ENCODE data around the gene CCNJL. TPM values are rescaled to one million over a fixed set of nuclear protein-coding genes. Genes with fewer than 3 reads are reported as not detected.

The CCNJL gene
- polyA plus RNA-seq, 2 of the 4 experiments (the other 2 are of a cell fraction), result 7.4 to 16.2 TPM

DNA sequence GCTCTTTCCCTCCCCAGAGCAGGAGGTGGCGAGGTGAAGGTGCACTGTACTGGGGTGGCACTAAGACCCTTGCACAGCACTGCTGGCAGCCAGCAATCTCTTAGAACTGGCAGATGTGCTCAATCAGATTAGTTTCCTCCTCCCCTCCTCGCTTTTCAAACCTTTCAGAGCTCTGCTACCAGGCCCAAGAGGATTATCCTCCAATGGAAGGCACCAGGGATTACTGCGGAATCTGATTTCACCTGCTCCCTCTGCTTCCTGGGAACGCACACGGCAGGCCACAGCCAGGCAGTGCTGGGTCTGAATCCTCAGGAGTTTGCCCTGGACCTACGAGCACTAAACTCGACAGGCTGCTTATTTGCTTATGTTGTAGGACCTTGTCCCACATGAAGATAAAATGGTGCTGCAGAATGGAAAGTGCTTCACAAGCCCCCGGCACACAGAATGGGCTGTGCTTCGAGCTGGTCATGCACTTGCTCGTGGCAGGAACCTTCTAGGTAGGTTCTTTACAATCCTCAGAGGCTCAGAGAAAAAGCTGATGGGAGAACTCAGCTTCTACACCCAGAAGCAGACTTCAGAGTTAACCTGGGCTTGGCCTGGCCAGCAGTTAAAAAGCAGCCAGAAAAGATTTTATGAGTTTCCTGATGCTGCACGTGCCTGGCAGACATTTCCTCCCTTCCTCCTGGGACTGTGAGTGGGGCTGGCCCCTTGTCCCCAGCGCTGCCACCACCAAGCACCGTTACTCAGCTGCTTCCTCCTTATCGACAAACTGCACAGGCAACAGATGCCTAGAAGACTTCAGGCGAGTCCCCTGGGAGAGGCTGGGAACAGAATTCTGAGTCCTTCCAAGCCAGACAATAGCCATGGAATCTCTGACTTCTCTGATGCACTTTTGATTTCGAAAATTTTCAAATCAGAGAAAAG lies 50.0 kb downstream of the CCNJL start:
- H3K4me3 ChIP-seq, result no peak overlapping the region
- FAIRE-seq, result no peak
- H3K4me2 ChIP-seq, result no peak overlapping the region
- CTCF ChIA-PET, result interaction anchor here (1.2 to 1.8 kb wide), 4 partner anchors 8 to 83 kb away, joined by 3 to 8 read pairs (median 4); no protein-coding TSS in a partner anchor
- H3K9me3 ChIP-seq, result no peaks in the 10 kb centered on the region
- WGBS (ENCODE audit: missing lambda C conversion rate), result 87% methylated on average over 16 of the region's 16 CpGs
- no peak for TF ChIP-seq BHLHE40 (IDR thresholded peaks at IDR 0.05; ENCODE audit: low read depth, low read length)
- TF ChIP-seq REST (IDR thresholded peaks at IDR 0.05), result no peak
- no peak for TF ChIP-seq ZNF302 (CRISPR knock-in tag; IDR thresholded peaks at IDR 0.05)
- TF ChIP-seq KDM1A (IDR thresholded peaks at IDR 0.05; ENCODE audit: low read depth), result no peak
- TF ChIP-seq, protein P1, sequence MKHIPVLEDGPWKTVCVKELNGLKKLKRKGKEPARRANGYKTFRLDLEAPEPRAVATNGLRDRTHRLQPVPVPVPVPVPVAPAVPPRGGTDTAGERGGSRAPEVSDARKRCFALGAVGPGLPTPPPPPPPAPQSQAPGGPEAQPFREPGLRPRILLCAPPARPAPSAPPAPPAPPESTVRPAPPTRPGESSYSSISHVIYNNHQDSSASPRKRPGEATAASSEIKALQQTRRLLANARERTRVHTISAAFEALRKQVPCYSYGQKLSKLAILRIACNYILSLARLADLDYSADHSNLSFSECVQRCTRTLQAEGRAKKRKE (CRISPR knock-in tag; IDR thresholded peaks at IDR 0.05; ENCODE audit: low read depth), result no peak
- TF ChIP-seq HOXB5 (CRISPR knock-in tag; IDR thresholded peaks at IDR 0.05), result no peak
- no peak for TF ChIP-seq HOXB13 (CRISPR knock-in tag; IDR thresholded peaks at IDR 0.05; ENCODE audit: low read depth)
- TF ChIP-seq, protein P2, sequence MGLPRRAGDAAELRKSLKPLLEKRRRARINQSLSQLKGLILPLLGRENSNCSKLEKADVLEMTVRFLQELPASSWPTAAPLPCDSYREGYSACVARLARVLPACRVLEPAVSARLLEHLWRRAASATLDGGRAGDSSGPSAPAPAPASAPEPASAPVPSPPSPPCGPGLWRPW (IDR thresholded peaks at IDR 0.05), result no peak
- TF ChIP-seq JUNB (IDR thresholded peaks at IDR 0.05), result no peak
- no peak for TF ChIP-seq JUN (IDR thresholded peaks at IDR 0.05)
- TF ChIP-seq ELK1 (IDR thresholded peaks at IDR 0.05; ENCODE audit: low read depth, low read length), result no peak
- no peak for DNase-seq (ENCODE audit: low read depth in 1 of 2, low spot score in 1 of 2)
- no peak for ATAC-seq
- H3K4me1 ChIP-seq, result no peaks in the 10 kb centered on the region
- POLR2A ChIA-PET, result no interaction called here
- no peak overlapping the region for H3K27ac ChIP-seq

GRCh38 chr5:160260881-160261815 lies 51.2 kb downstream of the CCNJL start:
- Histone ChIP-seq H3K4me3 (no peak overlapping the region), H3K27ac (no peak overlapping the region), H3K4me1 (no peaks in the 10 kb centered on the region), H3K4me2 (no peak overlapping the region), H3K9me3 (no peaks in the 10 kb centered on the region)
- ChIA-PET POLR2A (no interaction called here), CTCF (interaction anchor here (1.2 to 1.8 kb wide), 4 partner anchors 8 to 84 kb away, joined by 3 to 8 read pairs (median 4); no protein-coding TSS in a partner anchor)
- WGBS (ENCODE audit: missing lambda C conversion rate), result 87% methylated on average over 21 of the region's 22 CpGs
- DNase-seq (ENCODE audit: low read depth in 1 of 2, low spot score in 1 of 2) (peak in 1 of 2 experiments; percentile 34), FAIRE-seq (no peak), ATAC-seq (peak in 1 of 2 experiments; percentile 76; a peak in 3 of 6 replicates)
- TF ChIP-seq ZNF302 (CRISPR knock-in tag; IDR thresholded peaks at IDR 0.05), result no peak
- TF ChIP-seq PHF8 (IDR thresholded peaks at IDR 0.05; ENCODE audit: borderline replicate concordance, low read depth), result no peak
- TF ChIP-seq, protein P1 (CRISPR knock-in tag; IDR thresholded peaks at IDR 0.05; ENCODE audit: low read depth), result no peak
- TF ChIP-seq EP300 (IDR thresholded peaks at IDR 0.05), result no peak
- TF ChIP-seq, protein P3, sequence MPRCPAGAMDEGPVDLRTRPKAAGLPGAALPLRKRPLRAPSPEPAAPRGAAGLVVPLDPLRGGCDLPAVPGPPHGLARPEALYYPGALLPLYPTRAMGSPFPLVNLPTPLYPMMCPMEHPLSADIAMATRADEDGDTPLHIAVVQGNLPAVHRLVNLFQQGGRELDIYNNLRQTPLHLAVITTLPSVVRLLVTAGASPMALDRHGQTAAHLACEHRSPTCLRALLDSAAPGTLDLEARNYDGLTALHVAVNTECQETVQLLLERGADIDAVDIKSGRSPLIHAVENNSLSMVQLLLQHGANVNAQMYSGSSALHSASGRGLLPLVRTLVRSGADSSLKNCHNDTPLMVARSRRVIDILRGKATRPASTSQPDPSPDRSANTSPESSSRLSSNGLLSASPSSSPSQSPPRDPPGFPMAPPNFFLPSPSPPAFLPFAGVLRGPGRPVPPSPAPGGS (IDR thresholded peaks at IDR 0.05), result no peak
- TF ChIP-seq RARB (CRISPR knock-in tag; IDR thresholded peaks at IDR 0.05), result no peak
- no peak for TF ChIP-seq CBX2 (IDR thresholded peaks at IDR 0.05; ENCODE audit: borderline replicate concordance, low read depth)
- TF ChIP-seq POLR2AphosphoS2 (conservative IDR thresholded peaks at IDR 0.05; ENCODE audit: low read length), result no peak
- no peak for TF ChIP-seq HOXB5 (CRISPR knock-in tag; IDR thresholded peaks at IDR 0.05)
- no peak for TF ChIP-seq CBX8 (IDR thresholded peaks at IDR 0.05)
- TF ChIP-seq TP53 (CRISPR knock-in tag; IDR thresholded peaks at IDR 0.05), result no peak
- TF ChIP-seq CEBPB (IDR thresholded peaks at IDR 0.05), result no peak
- no peak for TF ChIP-seq E2F6 (IDR thresholded peaks at IDR 0.05; ENCODE audit: borderline replicate concordance, low read depth)
- TF ChIP-seq CHD4 (IDR thresholded peaks at IDR 0.05; ENCODE audit: borderline replicate concordance), result no peak
- no peak for TF ChIP-seq FOSB (CRISPR knock-in tag; IDR thresholded peaks at IDR 0.05)
- no peak for TF ChIP-seq TFCP2L1 (CRISPR knock-in tag; IDR thresholded peaks at IDR 0.05)
- TF ChIP-seq JUNB (IDR thresholded peaks at IDR 0.05), result no peak

Measured in A549 (cell line).